Urothelium cell line (cell line): ENCODE data around the gene USP2.

Experiments used
- DNase-seq: peaks from one replicate; pipeline ENCODE4 v3.0.0; 2011; ENCODE audit warnings: low spot score, mixed read lengths
- FAIRE-seq: peaks from 2 replicates; lab custom pipeline; 2011; peaks lifted over from hg19 to GRCh38; lab: Jason Lieb, UNC

Gene USP2

GRCh38 chr11:119310682-119311052, 70.8 kb downstream of the USP2 start:
- DNase-seq (no peak), FAIRE-seq (no peak)

- FAIRE-seq: no peak
- DNase-seq: no peak
Measured at GRCh38 chr11:119309953-119310681, 71.4 kb downstream of the USP2 start.

GRCh38 chr11:119309411-119309810, 72.1 kb downstream of the USP2 start:
- DNase-seq (no peak), FAIRE-seq (no peak)

- FAIRE-seq (no peak), DNase-seq (no peak)
Measured at GRCh38 chr11:119307974-119308373, 73.5 kb downstream of the USP2 start.

GRCh38 chr11:119307219-119307618, 74.3 kb downstream of the USP2 start:
- no peak for FAIRE-seq
- DNase-seq: no peak

GRCh38 chr11:119306373-119306890, 75.1 kb downstream of the USP2 start:
- DNase-seq: no peak
- FAIRE-seq: no peak

GRCh38 chr11:119305556-119306372, 75.7 kb downstream of the USP2 start:
- FAIRE-seq: no peak
- no peak for DNase-seq
